Neural progenitor cell (in vitro differentiated cells): Measurements from ENCODE around the gene BCAS3. TPM values are rescaled to one million over a fixed set of nuclear protein-coding genes. Genes with fewer than 3 reads are reported as not detected.

ENCODE experiments used
- DNase-seq: peaks from one replicate; pipeline ENCODE4 v3.0.0-alpha.2; 2016; ENCODE audit warnings: low spot score
- H2AFZ ChIP-seq: fragments of 200-600 bp; sonication (generic); replicated peaks from 2 replicates; pipeline ENCODE4 v1.6.1; 2016; ENCODE audit warnings: antibody characterized with exemption
- H3F3A ChIP-seq: fragments of 200-600 bp; sonication (generic); 2 replicates; pipeline ENCODE4 v1.6.1; 2016; ENCODE audit warnings: antibody characterized with exemption, low read depth
- H3K27ac ChIP-seq: fragments of 200-600 bp; sonication (generic); 2 replicates; pipeline ENCODE4 v1.5.1; 2016; ENCODE audit warnings: mild to moderate bottlenecking
- H3K27me3 ChIP-seq: fragments of 200-600 bp; sonication (generic); 2 replicates; pipeline ENCODE4 v1.6.1; 2016; ENCODE audit warnings: mild to moderate bottlenecking, moderate library complexity
- H3K36me3 ChIP-seq: fragments of 200-600 bp; sonication (generic); 2 replicates; pipeline ENCODE4 v1.5.1; 2016
- H3K4me1 ChIP-seq: fragments of 200-600 bp; sonication (generic); 2 replicates; pipeline ENCODE4 v1.6.1; 2016; ENCODE audit warnings: mixed run types
- H3K4me2 ChIP-seq: fragments of 200-600 bp; sonication (generic); 2 replicates; pipeline ENCODE4 v1.6.1; 2016
- H3K4me3 ChIP-seq: fragments of 200-600 bp; sonication (generic); 2 replicates; pipeline ENCODE4 v1.5.1; 2016
- H3K79me2 ChIP-seq: fragments of 200-600 bp; sonication (generic); 2 replicates; pipeline ENCODE4 v1.6.1; 2016; ENCODE audit warnings: low read depth
- H3K9ac ChIP-seq: fragments of 200-600 bp; sonication (generic); 2 replicates; pipeline ENCODE4 v1.6.1; 2016
- H3K9me3 ChIP-seq: fragments of 200-600 bp; sonication (generic); 2 replicates; pipeline ENCODE4 v1.5.1; 2016; ENCODE audit warnings: low read depth
- H4K20me1 ChIP-seq: fragments of 200-600 bp; sonication (generic); 2 replicates; pipeline ENCODE4 v1.6.1; 2016; ENCODE audit warnings: low read depth
- H3K27ac Mint-ChIP-seq: 3 replicates; pipeline ENCODE4 v1.8.0; 2021; ENCODE audit warnings: mixed read lengths
- H3K27me3 Mint-ChIP-seq: 2 replicates; pipeline ENCODE4 v1.8.0; 2022; ENCODE audit warnings: low read depth, mild to moderate bottlenecking, inconsistent platforms, moderate library complexity, mixed read lengths; ENCODE audit not compliant: insufficient read depth
- H3K36me3 Mint-ChIP-seq: 3 replicates; pipeline ENCODE4 v1.8.0; 2021; ENCODE audit warnings: mixed read lengths
- H3K4me1 Mint-ChIP-seq: 3 replicates; pipeline ENCODE4 v1.8.0; 2021; ENCODE audit warnings: mixed read lengths
- H3K4me3 Mint-ChIP-seq: 3 replicates; pipeline ENCODE4 v1.8.0; 2021; ENCODE audit warnings: mild to moderate bottlenecking, moderate library complexity, mixed read lengths
- H3K9me3 Mint-ChIP-seq: 3 replicates; pipeline ENCODE4 v1.8.0; 2020; ENCODE audit warnings: mixed read lengths
- CTCF ChIP-seq: fragments of 200-600 bp; sonication (generic); IDR thresholded peaks from 2 replicates; pipeline ENCODE4 v1.5.1; 2017; ENCODE audit warnings: antibody characterized with exemption, mild to moderate bottlenecking
- EZH2 ChIP-seq: fragments of 200-600 bp; sonication (generic); IDR thresholded peaks from 2 replicates; pipeline ENCODE4 v1.6.1; 2017; ENCODE audit warnings: antibody characterized with exemption, mild to moderate bottlenecking, moderate library complexity
- EZH2phosphoT487 ChIP-seq: fragments of 200-600 bp; sonication (generic); IDR thresholded peaks from 2 replicates; pipeline ENCODE4 v1.6.1; 2017; ENCODE audit warnings: antibody characterized with exemption
- total RNA-seq: library from RNA; depleted of rRNA; stranded (reverse); fragments of >200 nt; gene quantifications from 2 replicates; pipeline ENCODE4 v1.2.3, GENCODE V29; 2015; ENCODE audit warnings: low replicate concordance

The BCAS3 gene
- total RNA-seq, 1 donor from 2014 or later, result 60.9 TPM

- no peak overlapping the region for H2AFZ ChIP-seq
- H3K27ac ChIP-seq, result no peak overlapping the region
- no peaks in the 10 kb centered on the region for H3K79me2 ChIP-seq
- Mint-ChIP-seq H3K27me3 (no peaks in the 10 kb centered on the region), H3K4me1 (peaks cover 5% of the 10 kb centered on the region), H3K9me3 (peaks cover 2% of the 10 kb centered on the region), H3K27ac (no peak overlapping the region), H3K36me3 (no peaks in the 10 kb centered on the region), H3K4me3 (no peak overlapping the region)
- no peaks in the 10 kb centered on the region for H3K4me1 ChIP-seq
- DNase-seq, result no peak
- H4K20me1 ChIP-seq, result no peaks in the 10 kb centered on the region
- H3K4me2 ChIP-seq, result no peak overlapping the region
- TF ChIP-seq CTCF (no peak), EZH2 (no peak), EZH2phosphoT487 (no peak)
- no peak overlapping the region for H3K4me3 ChIP-seq
- no peaks in the 10 kb centered on the region for H3K27me3 ChIP-seq
- no peak overlapping the region for H3K9ac ChIP-seq
- no peaks in the 10 kb centered on the region for H3F3A ChIP-seq
- H3K36me3 ChIP-seq, result no peaks in the 10 kb centered on the region
- H3K9me3 ChIP-seq, result no peaks in the 10 kb centered on the region
Measured at GRCh38 chr17:61196799-61197198, 519.1 kb downstream of the BCAS3 start.

- H3K9me3 ChIP-seq, result no peaks in the 10 kb centered on the region
- no peak overlapping the region for H3K9ac ChIP-seq
- no peaks in the 10 kb centered on the region for H3K27me3 ChIP-seq
- Mint-ChIP-seq H3K9me3 (no peaks in the 10 kb centered on the region), H3K27ac (no peak overlapping the region), H3K27me3 (no peaks in the 10 kb centered on the region), H3K4me3 (no peak overlapping the region), H3K4me1 (peaks cover 15% of the 10 kb centered on the region), H3K36me3 (no peaks in the 10 kb centered on the region)
- no peak overlapping the region for H2AFZ ChIP-seq
- H3K27ac ChIP-seq, result no peak overlapping the region
- DNase-seq, result no peak
- no peak overlapping the region for H3K4me2 ChIP-seq
- H3F3A ChIP-seq, result peaks cover 8% of the 10 kb centered on the region
- H3K36me3 ChIP-seq, result no peaks in the 10 kb centered on the region
- no peak overlapping the region for H3K4me3 ChIP-seq
- H3K79me2 ChIP-seq, result no peaks in the 10 kb centered on the region
- TF ChIP-seq EZH2phosphoT487 (no peak), CTCF (no peak), EZH2 (no peak)
- no peaks in the 10 kb centered on the region for H4K20me1 ChIP-seq
- H3K4me1 ChIP-seq, result peaks cover 8% of the 10 kb centered on the region
Measured at GRCh38 chr17:61199431-61200338, 522.0 kb downstream of the BCAS3 start.

- no peaks in the 10 kb centered on the region for H3K9me3 Mint-ChIP-seq
- no peak overlapping the region for H3K9ac ChIP-seq
- H3K4me2 ChIP-seq, result no peak overlapping the region
Measured at GRCh38 chr17:61200339-61200715, 522.7 kb downstream of the BCAS3 start.

More at GRCh38 chr17:61200339-61200715, 522.7 kb downstream of the BCAS3 start:
- H3K79me2 ChIP-seq, result no peaks in the 10 kb centered on the region
- no peaks in the 10 kb centered on the region for H3K27me3 ChIP-seq
- Mint-ChIP-seq H3K27me3 (no peaks in the 10 kb centered on the region), H3K27ac (no peak overlapping the region), H3K4me3 (no peak overlapping the region), H3K36me3 (no peaks in the 10 kb centered on the region), H3K4me1 (peaks cover 15% of the 10 kb centered on the region)
- no peak overlapping the region for H3K4me3 ChIP-seq
- H3K9me3 ChIP-seq, result no peaks in the 10 kb centered on the region
- DNase-seq, result no peak
- peaks cover 9% of the 10 kb centered on the region for H3F3A ChIP-seq
- peaks cover 8% of the 10 kb centered on the region for H3K4me1 ChIP-seq
- H3K36me3 ChIP-seq, result no peaks in the 10 kb centered on the region
- H2AFZ ChIP-seq, result no peak overlapping the region
- H4K20me1 ChIP-seq, result no peaks in the 10 kb centered on the region
- H3K27ac ChIP-seq, result no peak overlapping the region
- TF ChIP-seq EZH2, result no peak
- no peak for TF ChIP-seq CTCF
- no peak for TF ChIP-seq EZH2phosphoT487
